Thyroid gland (tissue), 4 donors: Measurements from ENCODE around the gene C19orf73.

Experiments used
- CTCF ChIP-seq, 6 experiments: fragments of 200-600 bp in 3 of 6; fragments of 450-650 bp in 3 of 6; sonication (generic) in 3 of 6; IDR thresholded peaks; one replicate each; pipeline ENCODE4 v1.5.1; 2016 to 2019; ENCODE audit warnings: antibody characterized with exemption in 6 of 6, mild to moderate bottlenecking in 2 of 6, inconsistent platforms in 1 of 6, moderate library complexity in 1 of 6
- POLR2A ChIP-seq, 2 donors: fragments of 450-650 bp; IDR thresholded peaks; one replicate each; pipeline ENCODE4 v1.6.1; 2017; ENCODE audit warnings: antibody characterized with exemption in 2 of 2, mild to moderate bottlenecking in 2 of 2, moderate library complexity in 1 of 2

- TF ChIP-seq CTCF (IDR thresholded peaks at IDR 0.05) (no peak), POLR2A (IDR thresholded peaks at IDR 0.05) (no peak)
Measured at GRCh38 chr19:49091391-49092038, 27.4 kb downstream of the C19orf73 start.
